SU-DHL-6 (cell line): ENCODE data around the gene KRT2.

ENCODE experiments used
- H2AFZ ChIP-seq: fragments of 200-600 bp; sonication (generic); 2 replicates; pipeline ENCODE4 v1.6.1; 2014; ENCODE audit warnings: low read depth, mild to moderate bottlenecking, moderate library complexity, mixed read lengths, antibody characterized with exemption, low read length; ENCODE audit not compliant: severe bottlenecking
- H3F3A ChIP-seq: fragments of 200-600 bp; shearing (Covaris generic); 2 replicates; pipeline ENCODE4 v1.6.0; 2016; ENCODE audit warnings: antibody characterized with exemption, mild to moderate bottlenecking; ENCODE audit not compliant: insufficient read depth
- H3K27ac ChIP-seq: fragments of 200-600 bp; sonication (generic); 2 replicates; pipeline ENCODE4 v1.5.1; 2016; ENCODE audit warnings: low read depth, mild to moderate bottlenecking, low read length, moderate library complexity, mixed read lengths
- H3K27me3 ChIP-seq: fragments of 200-600 bp; sonication (generic), shearing (Covaris generic); 2 replicates; pipeline ENCODE4 v1.6.0; 2014; ENCODE audit warnings: mild to moderate bottlenecking, low read length
- H3K36me3 ChIP-seq: fragments of 200-600 bp; sonication (generic); 2 replicates; pipeline ENCODE4 v1.6.1; 2014; ENCODE audit warnings: mild to moderate bottlenecking, low read length, mixed read lengths
- H3K4me2 ChIP-seq: fragments of 300-600, 200-600 bp; shearing (Covaris generic), sonication (generic); 2 replicates; pipeline ENCODE4 v1.6.0; 2014; ENCODE audit warnings: low read length, low read depth, mild to moderate bottlenecking; ENCODE audit not compliant: poor library complexity, severe bottlenecking
- H3K4me3 ChIP-seq: fragments of 200-600 bp; sonication (generic); 2 replicates; pipeline ENCODE4 v1.5.1; 2014; ENCODE audit warnings: antibody characterized with exemption, low read length, mild to moderate bottlenecking, mixed read lengths; ENCODE audit not compliant: insufficient read depth, poor library complexity, severe bottlenecking
- H3K79me2 ChIP-seq: fragments of 200-600 bp; sonication (generic); 2 replicates; pipeline ENCODE4 v1.6.1; 2014; ENCODE audit warnings: mild to moderate bottlenecking, low read length, moderate library complexity; ENCODE audit not compliant: insufficient read depth
- H3K9ac ChIP-seq: fragments of 200-600 bp; sonication (generic); 2 replicates; pipeline ENCODE4 v1.7.0; 2014; ENCODE audit warnings: mild to moderate bottlenecking, low read length
- H3K9me2 ChIP-seq: fragments of 200-600 bp; sonication (generic); replicated peaks from 2 replicates; pipeline ENCODE4 v1.6.1; 2014; ENCODE audit warnings: low read length; ENCODE audit not compliant: insufficient read depth
- H3K9me3 ChIP-seq: fragments of 200-600 bp; sonication (generic); 2 replicates; pipeline ENCODE4 v1.6.1; 2014; ENCODE audit warnings: low read length, mixed read lengths; ENCODE audit not compliant: insufficient read depth
- H4K20me1 ChIP-seq: fragments of 200-600 bp; sonication (generic); 2 replicates; pipeline ENCODE4 v1.6.1; 2014; ENCODE audit warnings: low read depth, mild to moderate bottlenecking, antibody characterized with exemption, low read length, moderate library complexity, mixed read lengths
- CTCF ChIP-seq: fragments of 200-600 bp; sonication (generic); IDR thresholded peaks from one replicate; pipeline ENCODE4 v1.5.1; 2017; ENCODE audit warnings: antibody characterized with exemption, mild to moderate bottlenecking, low read length, moderate library complexity; ENCODE audit not compliant: insufficient read depth, poor library complexity, severe bottlenecking
- EZH2phosphoT487 ChIP-seq: fragments of 200-600 bp; sonication (generic), shearing (Covaris generic); conservative IDR thresholded peaks from 2 replicates; pipeline ENCODE4 v1.6.1; 2018; ENCODE audit warnings: mild to moderate bottlenecking, antibody characterized with exemption, low read length, moderate library complexity, mixed read lengths

KRT2 gene

GRCh38 chr12:52696588-52696987 is 44.6 kb upstream of the KRT2 start:
- no peak for TF ChIP-seq EZH2phosphoT487
- TF ChIP-seq CTCF, result no peak
- no peaks in the 10 kb centered on the region for H3K9me3 ChIP-seq

DNA sequence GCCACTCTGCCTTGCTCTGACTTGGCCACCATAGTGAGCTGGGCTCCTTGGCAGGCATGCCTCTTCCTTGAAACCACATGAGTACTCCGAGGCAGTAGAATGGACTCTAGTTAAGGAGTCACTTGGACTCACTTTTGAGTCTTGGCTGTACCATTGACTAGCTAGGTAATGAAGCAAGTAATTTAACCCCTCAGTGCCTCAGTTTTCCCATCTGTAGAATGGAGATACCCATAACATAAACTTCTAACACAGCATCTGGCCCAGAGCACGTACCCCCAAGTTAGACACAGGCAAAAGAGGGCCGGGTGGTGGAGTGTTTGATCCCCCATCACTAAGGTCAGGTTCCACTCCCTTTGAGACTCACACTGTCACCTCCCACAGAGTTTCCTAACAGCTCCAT is 43.0 kb upstream of the KRT2 start:
- no peaks in the 10 kb centered on the region for H3K79me2 ChIP-seq
- no peaks in the 10 kb centered on the region for H3K36me3 ChIP-seq
- no peaks in the 10 kb centered on the region for H3K9me2 ChIP-seq
- no peak overlapping the region for H3K9ac ChIP-seq
- H3K9me3 ChIP-seq, result no peaks in the 10 kb centered on the region
- no peak overlapping the region for H2AFZ ChIP-seq
- H4K20me1 ChIP-seq, result no peaks in the 10 kb centered on the region
- no peak for TF ChIP-seq EZH2phosphoT487
- no peak for TF ChIP-seq CTCF
- no peak overlapping the region for H3K4me3 ChIP-seq
- H3K27me3 ChIP-seq, result no peaks in the 10 kb centered on the region
- H3F3A ChIP-seq, result no peaks in the 10 kb centered on the region
- H3K27ac ChIP-seq, result no peak overlapping the region
- H3K4me2 ChIP-seq, result no peak overlapping the region

More at GRCh38 chr12:52696588-52696987, 44.6 kb upstream of the KRT2 start:
- Histone ChIP-seq H3F3A (no peaks in the 10 kb centered on the region), H2AFZ (no peak overlapping the region), H3K27ac (no peak overlapping the region), H3K27me3 (no peaks in the 10 kb centered on the region), H3K4me2 (no peak overlapping the region), H3K4me3 (no peak overlapping the region), H3K9me2 (no peaks in the 10 kb centered on the region), H4K20me1 (no peaks in the 10 kb centered on the region), H3K79me2 (no peaks in the 10 kb centered on the region), H3K9ac (no peak overlapping the region), H3K36me3 (no peaks in the 10 kb centered on the region)

- no peaks in the 10 kb centered on the region for H3K79me2 ChIP-seq
- no peaks in the 10 kb centered on the region for H3K27me3 ChIP-seq
- no peak overlapping the region for H3K4me2 ChIP-seq
- no peaks in the 10 kb centered on the region for H3K9me3 ChIP-seq
- H3K9me2 ChIP-seq, result no peaks in the 10 kb centered on the region
- H4K20me1 ChIP-seq, result no peaks in the 10 kb centered on the region
- H3K27ac ChIP-seq, result no peak overlapping the region
- H3K36me3 ChIP-seq, result no peaks in the 10 kb centered on the region
- no peak overlapping the region for H2AFZ ChIP-seq
- no peak overlapping the region for H3K9ac ChIP-seq
- no peak overlapping the region for H3K4me3 ChIP-seq
- TF ChIP-seq CTCF, result no peak
- TF ChIP-seq EZH2phosphoT487, result no peak
- H3F3A ChIP-seq, result no peaks in the 10 kb centered on the region
These were observed 42.1 kb upstream of the KRT2 start for GRCh38 chr12:52694151-52694550.
